ENCODE data around the gene GOLGA6A.

Gene GOLGA6A

DNA sequence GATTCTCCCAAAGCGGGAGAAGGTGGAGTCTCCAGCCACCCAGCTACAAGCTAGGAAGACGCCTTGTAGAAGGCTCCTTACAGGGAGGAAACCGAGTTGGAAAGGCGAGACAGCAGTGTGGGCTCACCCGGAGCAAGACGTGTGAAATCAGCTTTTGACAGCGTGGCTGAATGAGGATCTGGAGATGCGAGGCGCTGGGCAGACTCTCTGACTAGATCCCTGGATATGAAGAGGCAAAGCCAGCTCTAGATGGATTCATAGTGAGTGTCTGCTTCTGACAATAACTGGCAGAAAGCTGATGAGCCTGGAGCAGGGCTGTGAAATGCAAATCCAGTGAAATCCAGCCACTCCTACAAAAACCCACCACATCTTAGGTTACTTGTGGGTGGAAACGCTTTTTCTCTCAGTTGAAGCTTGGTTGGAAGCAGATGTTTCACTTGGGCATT is 41.0 kb downstream of the GOLGA6A start:
- DNase-seq (ENCODE audit: low spot score) = no peak
- TF ChIP-seq, protein P1, sequence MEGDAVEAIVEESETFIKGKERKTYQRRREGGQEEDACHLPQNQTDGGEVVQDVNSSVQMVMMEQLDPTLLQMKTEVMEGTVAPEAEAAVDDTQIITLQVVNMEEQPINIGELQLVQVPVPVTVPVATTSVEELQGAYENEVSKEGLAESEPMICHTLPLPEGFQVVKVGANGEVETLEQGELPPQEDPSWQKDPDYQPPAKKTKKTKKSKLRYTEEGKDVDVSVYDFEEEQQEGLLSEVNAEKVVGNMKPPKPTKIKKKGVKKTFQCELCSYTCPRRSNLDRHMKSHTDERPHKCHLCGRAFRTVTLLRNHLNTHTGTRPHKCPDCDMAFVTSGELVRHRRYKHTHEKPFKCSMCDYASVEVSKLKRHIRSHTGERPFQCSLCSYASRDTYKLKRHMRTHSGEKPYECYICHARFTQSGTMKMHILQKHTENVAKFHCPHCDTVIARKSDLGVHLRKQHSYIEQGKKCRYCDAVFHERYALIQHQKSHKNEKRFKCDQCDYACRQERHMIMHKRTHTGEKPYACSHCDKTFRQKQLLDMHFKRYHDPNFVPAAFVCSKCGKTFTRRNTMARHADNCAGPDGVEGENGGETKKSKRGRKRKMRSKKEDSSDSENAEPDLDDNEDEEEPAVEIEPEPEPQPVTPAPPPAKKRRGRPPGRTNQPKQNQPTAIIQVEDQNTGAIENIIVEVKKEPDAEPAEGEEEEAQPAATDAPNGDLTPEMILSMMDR (IDR thresholded peaks at IDR 0.05; ENCODE audit: borderline replicate concordance, control extremely low read depth, extremely low read depth, insufficient read depth, missing control alignments) = no peak
- in situ Hi-C loops (cut with MboI; ENCODE audit: low sequenced_read_pairs, unreplicated experiment) = no loop called here

DNA sequence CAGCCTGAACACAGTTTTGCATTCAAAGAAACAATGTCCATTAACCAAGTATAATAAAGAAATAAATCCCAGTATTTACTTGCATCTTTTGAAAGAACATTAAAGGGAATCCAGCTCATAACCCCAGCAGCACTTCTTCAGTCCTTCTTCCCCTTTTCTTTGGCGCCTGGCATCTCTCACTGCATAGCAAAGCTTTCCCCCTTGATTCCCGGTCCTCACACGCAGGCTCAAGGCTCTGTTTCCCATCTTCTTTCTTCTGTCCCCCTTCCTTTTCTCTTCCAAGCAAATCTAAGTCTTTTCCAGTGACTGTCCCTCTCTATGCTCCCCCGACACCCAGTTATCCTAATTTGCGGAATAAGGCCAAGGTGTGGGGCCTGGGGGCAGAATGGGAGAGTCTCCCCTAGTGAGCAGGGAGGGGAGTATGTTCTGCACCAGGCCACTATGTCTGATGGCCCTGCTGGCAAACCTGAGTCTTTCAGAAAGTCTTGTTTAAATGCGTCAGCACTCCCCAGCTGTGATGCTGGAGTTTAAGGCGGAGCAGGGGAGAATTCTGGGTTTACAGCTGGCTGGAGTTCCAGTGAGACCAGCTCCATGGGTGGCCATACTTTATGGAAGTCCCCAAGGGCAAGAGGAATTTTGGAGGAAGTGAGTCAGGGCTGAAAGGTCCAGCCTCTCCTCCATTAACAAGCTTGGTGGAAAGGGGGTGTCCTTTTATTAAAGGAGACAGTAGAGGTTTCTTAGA is 42.1 kb downstream of the GOLGA6A start:
- in situ Hi-C loops (cut with MboI; ENCODE audit: low sequenced_read_pairs, unreplicated experiment) = no loop called here
- DNase-seq (ENCODE audit: low spot score) = no peak
- TF ChIP-seq, protein P1 (IDR thresholded peaks at IDR 0.05; ENCODE audit: borderline replicate concordance, control extremely low read depth, extremely low read depth, insufficient read depth, missing control alignments) = no peak

DNA sequence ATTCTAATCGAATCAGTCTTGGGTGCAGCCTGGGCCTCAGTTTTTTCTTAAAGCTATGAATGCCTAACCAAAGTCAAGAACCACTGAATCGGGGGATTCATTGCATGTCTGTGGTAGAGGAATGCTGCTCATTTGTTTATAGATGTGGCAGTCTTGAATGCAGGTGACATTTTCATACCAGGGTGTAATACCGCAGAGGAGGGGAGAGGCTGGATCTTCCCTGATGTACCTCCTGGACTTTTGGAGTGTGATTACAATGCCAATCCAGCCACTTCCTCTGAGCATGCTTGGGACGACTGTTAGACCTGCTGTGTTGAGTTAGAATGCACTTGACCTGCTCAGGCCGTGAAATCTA is 42.7 kb downstream of the GOLGA6A start:
- in situ Hi-C loops (cut with MboI; ENCODE audit: low sequenced_read_pairs, unreplicated experiment) = no loop called here
- DNase-seq (ENCODE audit: low spot score) = no peak
- TF ChIP-seq, protein P1 (IDR thresholded peaks at IDR 0.05; ENCODE audit: borderline replicate concordance, control extremely low read depth, extremely low read depth, insufficient read depth, missing control alignments) = no peak

DNA sequence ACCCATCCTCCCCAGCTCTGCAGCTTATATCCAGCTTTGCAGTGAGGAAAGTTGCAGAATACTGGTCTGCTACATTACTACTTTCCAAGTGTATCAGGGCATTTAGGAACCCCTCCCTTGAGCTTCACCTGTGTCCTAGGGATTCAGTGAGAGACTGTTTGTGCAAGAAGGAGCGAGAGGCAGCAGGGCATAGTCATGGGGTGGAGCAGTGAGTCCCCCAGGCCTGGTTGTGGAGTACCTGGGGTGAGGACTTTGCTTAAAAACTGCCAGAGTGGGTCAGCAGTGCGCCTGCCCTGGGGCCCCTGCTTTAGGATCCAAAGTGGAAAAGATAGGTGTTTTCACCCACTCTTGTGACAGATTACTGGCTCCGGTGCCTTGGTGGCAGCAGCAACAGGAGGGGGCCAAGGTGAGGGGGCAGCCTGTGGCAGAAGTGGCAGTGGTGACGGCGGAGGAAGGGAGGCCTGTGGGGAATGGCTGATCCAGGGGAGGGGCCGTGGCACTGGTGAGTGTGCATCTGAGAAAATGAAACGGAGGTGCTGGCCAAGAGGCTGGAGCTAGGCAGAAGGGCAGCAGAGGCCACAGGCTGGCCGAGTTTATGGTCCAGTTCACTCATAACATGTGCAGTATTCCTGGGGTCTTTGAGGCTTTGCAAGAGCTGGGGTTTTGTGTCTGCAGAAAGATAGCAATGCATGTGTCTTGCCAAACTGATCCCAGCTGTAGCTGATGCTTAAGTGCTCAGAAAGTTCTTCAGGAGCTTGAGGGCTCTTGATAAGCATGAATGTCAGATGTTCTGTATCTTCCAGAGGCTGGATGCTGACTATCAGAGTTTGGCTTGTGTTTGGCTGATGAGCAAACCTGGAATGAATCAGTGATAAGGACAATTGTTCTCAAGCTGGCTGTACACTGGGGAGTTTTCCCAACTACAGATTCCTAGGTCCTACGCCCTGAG is 43.4 kb downstream of the GOLGA6A start:
- TF ChIP-seq, protein P1 (IDR thresholded peaks at IDR 0.05; ENCODE audit: borderline replicate concordance, control extremely low read depth, extremely low read depth, insufficient read depth, missing control alignments) = no peak
- in situ Hi-C loops (cut with MboI; ENCODE audit: low sequenced_read_pairs, unreplicated experiment) = no loop called here
- no peak for DNase-seq (ENCODE audit: low spot score)

DNA sequence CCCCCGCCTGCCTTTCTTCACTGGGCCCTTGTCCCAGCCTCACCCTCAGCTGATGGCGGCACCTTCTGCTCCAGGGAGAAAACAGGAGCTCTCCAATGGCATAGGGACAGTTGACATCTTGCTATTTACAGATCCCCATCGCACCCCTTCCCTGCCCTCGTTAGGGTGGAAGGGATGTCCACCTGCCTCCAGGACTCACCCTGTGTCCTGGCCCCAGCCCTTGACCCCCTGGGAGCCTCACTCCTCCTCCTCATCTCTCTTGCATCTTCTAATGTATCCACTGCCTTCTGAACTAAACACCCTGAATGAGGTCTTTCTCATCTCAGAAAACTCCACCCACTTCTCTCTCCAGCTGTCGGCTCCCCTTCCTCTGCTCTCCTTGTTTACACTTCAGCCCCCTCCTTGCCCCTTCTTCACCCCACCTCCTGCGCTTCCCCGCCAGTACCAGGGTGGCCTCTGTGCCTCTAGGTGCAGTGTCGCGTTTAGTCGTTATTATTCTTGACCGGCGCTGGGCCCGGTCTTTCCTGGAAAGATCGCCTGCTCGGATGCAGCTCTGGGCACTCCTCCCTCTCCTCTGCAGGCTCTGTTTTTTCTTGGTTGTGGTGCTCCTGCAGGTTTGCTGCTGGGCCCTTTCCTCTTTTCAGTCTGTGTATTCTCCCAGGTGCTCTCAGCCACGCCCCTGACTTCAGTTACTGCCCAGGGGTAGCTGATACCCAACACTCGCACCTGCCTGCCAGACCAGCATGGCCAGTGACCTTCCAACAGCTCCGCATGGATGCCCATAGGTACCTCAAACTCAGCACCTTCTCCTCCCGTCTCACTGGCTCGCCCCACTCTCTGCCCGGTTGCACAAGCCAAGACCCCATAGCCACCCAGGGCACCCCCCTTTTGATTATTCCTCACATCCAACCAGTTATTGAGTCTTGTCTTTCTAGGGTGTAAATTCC is 44.9 kb downstream of the GOLGA6A start:
- TF ChIP-seq, protein P1 (IDR thresholded peaks at IDR 0.05; ENCODE audit: borderline replicate concordance, control extremely low read depth, extremely low read depth, insufficient read depth, missing control alignments) = no peak
- no peak for DNase-seq (ENCODE audit: low spot score)
- in situ Hi-C loops (cut with MboI; ENCODE audit: low sequenced_read_pairs, unreplicated experiment) = no loop called here

Measured in GM13976 (cell line).